Middle frontal gyrus (tissue), 1 donor: Measurements from ENCODE around the gene FES.

Source experiments
- DNase-seq: peaks from one replicate; pipeline ENCODE4 v3.0.0-alpha.2; 2015; ENCODE audit warnings: low spot score; ENCODE audit errors: extremely low spot score

FES gene

GRCh38 chr15:90875549-90875981, 8.7 kb upstream of the FES start:
- no peak for DNase-seq

- DNase-seq, result no peak
Observed at GRCh38 chr15:90876046-90876445, 8.3 kb upstream of the FES start.

- no peak for DNase-seq
Observed at GRCh38 chr15:90876512-90877170, 7.7 kb upstream of the FES start.

DNA sequence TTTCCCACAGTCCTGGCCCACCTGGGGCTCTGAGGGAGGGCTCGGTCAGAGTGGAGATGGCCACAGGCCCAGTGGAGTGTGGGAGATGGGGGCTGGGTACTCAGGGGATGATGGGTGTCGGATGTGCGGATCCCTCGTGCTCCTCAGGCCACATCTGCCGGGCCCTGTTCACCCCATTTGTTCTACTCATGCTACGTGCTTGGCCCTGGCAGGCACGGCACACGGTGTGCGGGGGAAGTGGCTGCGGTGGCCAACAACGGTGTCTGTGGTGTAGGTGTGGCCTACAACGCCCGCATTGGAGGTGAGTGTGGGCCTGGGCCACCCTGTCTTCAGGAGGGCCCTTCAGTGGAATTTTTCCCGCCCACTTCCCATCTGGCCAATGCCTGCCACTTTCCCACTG, 7.0 kb upstream of the FES start:
- no peak for DNase-seq

- no peak for DNase-seq
Observed at GRCh38 chr15:90877996-90878395, 6.3 kb upstream of the FES start.

DNA sequence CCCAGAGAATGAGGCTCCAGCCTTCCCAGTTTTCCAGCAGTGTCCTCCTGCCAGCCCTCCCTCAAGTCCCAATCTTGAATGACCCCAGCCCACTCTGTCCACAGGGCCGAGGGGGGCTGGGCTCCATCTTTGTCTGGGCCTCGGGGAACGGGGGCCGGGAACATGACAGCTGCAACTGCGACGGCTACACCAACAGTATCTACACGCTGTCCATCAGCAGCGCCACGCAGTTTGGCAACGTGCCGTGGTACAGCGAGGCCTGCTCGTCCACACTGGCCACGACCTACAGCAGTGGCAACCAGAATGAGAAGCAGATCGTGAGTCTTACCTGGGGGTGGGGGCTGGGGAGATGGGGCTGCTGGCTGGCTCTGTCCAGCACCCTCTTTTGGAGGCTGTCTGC, 5.6 kb upstream of the FES start:
- DNase-seq, result no peak

GRCh38 chr15:90879730-90880366, 4.5 kb upstream of the FES start:
- no peak for DNase-seq

DNA sequence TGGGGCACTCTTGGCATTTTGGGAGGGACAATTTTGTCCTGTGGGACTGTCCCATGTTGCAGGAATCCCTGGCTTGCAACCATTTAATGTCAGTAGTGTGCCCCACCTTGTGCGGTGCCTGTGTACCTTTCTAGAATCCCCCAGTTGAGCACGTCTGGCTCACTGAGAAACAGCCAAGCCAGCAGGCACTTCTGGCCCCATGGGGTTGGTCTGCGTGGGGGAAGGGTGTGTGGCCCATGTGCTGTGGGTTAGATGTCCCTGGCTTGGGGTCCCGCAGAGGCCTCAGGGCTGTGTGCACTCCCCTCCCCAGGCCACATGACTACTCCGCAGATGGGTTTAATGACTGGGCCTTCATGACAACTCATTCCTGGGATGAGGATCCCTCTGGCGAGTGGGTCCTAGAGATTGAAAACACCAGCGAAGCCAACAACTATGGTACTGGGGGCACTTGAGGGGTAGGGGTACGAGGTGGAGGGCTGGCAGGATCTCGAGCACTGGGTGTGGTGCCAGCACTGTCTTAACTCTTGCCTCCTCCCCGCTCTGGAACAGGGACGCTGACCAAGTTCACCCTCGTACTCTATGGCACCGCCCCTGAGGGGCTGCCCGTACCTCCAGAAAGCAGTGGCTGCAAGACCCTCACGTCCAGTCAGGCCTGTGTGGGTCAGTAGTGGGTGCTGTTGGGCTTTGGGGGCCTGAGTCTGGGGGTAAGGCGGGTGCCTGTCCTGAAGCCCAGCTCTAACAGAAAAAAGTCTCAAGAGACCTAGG, 3.7 kb upstream of the FES start:
- no peak for DNase-seq

DNA sequence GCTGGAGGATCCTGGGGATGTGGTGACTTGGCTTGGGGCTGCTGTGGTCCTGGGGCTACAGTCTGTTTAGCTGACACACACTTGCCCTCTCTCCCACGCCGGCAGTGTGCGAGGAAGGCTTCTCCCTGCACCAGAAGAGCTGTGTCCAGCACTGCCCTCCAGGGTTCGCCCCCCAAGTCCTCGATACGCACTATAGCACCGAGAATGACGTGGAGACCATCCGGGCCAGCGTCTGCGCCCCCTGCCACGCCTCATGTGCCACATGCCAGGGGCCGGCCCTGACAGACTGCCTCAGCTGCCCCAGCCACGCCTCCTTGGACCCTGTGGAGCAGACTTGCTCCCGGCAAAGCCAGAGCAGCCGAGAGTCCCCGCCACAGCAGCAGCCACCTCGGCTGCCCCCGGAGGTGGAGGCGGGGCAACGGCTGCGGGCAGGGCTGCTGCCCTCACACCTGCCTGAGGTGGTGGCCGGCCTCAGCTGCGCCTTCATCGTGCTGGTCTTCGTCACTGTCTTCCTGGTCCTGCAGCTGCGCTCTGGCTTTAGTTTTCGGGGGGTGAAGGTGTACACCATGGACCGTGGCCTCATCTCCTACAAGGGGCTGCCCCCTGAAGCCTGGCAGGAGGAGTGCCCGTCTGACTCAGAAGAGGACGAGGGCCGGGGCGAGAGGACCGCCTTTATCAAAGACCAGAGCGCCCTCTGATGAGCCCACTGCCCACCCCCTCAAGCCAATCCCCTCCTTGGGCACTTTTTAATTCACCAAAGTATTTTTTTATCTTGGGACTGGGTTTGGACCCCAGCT, 2.9 kb upstream of the FES start:
- DNase-seq, result no peak

DNA sequence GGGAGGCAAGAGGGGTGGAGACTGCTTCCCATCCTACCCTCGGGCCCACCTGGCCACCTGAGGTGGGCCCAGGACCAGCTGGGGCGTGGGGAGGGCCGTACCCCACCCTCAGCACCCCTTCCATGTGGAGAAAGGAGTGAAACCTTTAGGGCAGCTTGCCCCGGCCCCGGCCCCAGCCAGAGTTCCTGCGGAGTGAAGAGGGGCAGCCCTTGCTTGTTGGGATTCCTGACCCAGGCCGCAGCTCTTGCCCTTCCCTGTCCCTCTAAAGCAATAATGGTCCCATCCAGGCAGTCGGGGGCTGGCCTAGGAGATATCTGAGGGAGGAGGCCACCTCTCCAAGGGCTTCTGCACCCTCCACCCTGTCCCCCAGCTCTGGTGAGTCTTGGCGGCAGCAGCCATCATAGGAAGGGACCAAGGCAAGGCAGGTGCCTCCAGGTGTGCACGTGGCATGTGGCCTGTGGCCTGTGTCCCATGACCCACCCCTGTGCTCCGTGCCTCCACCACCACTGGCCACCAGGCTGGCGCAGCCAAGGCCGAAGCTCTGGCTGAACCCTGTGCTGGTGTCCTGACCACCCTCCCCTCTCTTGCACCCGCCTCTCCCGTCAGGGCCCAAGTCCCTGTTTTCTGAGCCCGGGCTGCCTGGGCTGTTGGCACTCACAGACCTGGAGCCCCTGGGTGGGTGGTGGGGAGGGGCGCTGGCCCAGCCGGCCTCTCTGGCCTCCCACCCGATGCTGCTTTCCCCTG, 2.2 kb upstream of the FES start:
- DNase-seq, result no peak

DNA sequence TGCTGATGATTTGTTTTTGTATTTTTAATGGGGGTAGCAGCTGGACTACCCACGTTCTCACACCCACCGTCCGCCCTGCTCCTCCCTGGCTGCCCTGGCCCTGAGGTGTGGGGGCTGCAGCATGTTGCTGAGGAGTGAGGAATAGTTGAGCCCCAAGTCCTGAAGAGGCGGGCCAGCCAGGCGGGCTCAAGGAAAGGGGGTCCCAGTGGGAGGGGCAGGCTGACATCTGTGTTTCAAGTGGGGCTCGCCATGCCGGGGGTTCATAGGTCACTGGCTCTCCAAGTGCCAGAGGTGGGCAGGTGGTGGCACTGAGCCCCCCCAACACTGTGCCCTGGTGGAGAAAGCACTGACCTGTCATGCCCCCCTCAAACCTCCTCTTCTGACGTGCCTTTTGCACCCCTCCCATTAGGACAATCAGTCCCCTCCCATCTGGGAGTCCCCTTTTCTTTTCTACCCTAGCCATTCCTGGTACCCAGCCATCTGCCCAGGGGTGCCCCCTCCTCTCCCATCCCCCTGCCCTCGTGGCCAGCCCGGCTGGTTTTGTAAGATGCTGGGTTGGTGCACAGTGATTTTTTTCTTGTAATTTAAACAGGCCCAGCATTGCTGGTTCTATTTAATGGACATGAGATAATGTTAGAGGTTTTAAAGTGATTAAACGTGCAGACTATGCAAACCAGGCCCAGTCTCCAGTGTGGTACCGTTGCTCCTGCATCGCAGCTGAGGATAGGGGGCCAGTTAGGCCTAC, 1.4 kb upstream of the FES start:
- no peak for DNase-seq

GRCh38 chr15:90883526-90883975, 753 bp upstream of the FES start:
- no peak for DNase-seq

DNA sequence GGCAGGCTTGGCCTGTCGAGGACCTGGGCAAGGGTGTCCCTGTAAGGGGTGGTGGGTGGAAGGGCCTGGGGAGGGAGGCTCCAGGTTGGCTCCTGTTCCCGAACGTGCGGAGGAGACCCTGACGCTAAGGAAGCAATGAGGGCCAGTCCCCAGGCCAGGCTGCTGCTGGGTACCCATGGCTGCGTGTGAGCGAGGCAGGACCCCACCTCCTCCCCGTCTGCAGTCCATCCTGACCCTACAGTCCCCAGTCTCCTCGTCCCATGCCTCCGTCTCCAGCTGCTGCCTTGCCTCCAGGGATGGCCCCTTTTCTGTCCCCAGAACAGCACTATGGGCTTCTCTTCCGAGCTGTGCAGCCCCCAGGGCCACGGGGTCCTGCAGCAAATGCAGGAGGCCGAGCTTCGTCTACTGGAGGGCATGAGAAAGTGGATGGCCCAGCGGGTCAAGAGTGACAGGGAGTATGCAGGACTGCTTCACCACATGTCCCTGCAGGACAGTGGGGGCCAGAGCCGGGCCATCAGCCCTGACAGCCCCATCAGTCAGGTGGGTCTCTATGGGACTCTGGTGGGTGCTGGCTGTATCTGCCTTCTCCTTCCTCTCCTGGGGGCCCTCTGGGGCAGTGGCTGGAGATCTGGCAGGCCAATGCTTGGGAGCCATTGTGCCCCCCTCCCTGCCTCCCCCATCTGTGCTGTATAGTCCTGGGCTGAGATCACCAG, 571 bp downstream of the FES start:
- DNase-seq, result no peak

- DNase-seq, result no peak
Observed at GRCh38 chr15:90885432-90886290, 1.4 kb downstream of the FES start.

GRCh38 chr15:90886291-90886614, 1.9 kb downstream of the FES start:
- DNase-seq, result no peak

DNA sequence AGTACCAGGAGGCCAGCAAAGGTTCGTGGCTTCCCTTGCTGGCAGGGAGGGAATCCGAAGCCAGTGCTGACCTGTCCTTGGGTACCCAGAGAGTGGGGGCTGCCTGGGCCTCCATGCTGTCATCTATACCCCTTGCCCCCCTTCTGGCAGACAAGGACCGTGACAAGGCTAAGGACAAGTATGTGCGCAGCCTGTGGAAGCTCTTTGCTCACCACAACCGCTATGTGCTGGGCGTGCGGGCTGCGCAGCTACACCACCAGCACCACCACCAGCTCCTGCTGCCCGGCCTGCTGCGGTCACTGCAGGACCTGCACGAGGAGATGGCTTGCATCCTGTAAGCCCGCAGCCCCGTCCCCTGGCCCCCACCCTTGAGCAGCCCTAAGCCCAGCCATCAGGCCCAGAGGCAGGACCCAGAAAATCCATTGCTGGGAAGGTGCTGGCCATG, 2.8 kb downstream of the FES start:
- no peak for DNase-seq

DNA sequence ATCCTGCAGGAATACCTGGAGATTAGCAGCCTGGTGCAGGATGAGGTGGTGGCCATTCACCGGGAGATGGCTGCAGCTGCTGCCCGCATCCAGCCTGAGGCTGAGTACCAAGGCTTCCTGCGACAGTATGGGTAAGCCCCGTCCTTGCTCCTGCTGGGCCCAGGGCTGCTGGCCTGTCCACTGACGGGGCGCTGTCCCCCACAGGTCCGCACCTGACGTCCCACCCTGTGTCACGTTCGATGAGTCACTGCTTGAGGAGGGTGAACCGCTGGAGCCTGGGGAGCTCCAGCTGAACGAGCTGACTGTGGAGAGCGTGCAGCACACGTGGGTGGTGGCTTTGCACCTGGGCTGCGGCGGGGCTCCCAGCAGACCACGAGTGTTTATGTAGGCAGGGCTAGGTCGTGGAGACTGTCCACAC, 5.0 kb downstream of the FES start:
- no peak for DNase-seq

DNA sequence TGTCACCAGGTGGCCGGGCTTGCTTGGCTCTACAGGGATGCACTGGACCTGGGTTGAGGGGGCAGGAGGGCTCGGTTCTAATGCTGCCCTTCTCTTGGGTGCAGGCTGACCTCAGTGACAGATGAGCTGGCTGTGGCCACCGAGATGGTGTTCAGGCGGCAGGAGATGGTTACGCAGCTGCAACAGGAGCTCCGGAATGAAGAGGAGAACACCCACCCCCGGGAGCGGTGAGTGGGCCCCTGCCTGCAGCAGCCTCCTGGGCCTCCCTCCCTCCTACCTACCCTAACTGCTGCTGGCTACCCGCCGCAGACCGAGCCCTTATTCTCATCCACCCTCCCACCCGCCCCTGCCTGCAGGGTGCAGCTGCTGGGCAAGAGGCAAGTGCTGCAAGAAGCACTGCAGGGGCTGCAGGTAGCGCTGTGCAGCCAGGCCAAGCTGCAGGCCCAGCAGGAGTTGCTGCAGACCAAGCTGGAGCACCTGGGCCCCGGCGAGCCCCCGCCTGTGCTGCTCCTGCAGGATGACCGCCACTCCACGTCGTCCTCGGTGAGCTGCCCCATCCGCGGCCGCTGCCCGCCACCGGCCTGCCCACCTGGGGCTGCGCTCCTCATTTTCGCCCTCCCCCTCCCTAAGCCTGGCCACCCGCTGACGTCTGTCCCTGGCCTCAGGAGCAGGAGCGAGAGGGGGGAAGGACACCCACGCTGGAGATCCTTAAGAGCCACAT, 5.6 kb downstream of the FES start:
- no peak for DNase-seq
